GM21515 (cell line): ENCODE data around the gene SH3PXD2A.
"Not testable (repeated sequence)": the region's sequence is repeated elsewhere in the genome, so short reads cannot be mapped to it uniquely, and the experiment has no call there.

Source experiments
- ATAC-seq: cut with Tn5 transposase; IDR thresholded peaks from one replicate; pipeline ENCODE4 v1.9.1; 2021; ENCODE audit not compliant: unreplicated experiment

The SH3PXD2A gene

DNA sequence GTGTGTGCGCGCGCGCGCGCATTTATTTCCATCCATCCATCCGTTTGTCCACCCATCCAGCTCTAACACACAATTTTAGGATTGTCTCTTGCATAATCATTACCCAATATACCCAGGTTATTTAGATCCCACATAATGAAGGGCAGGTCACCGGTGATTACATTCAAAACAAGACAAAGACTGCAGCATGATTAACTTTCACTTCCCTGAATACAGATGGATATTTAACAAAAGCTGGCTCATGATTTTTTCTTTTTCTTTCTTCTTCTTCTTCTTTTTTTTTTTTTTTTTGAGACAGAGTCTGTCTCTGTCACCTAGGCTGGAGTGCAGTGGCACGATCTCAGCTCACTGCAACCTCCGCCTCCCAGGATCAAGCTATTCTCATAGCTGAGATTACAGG is 86.2 kb downstream of the SH3PXD2A start:
- ATAC-seq: no peak

DNA sequence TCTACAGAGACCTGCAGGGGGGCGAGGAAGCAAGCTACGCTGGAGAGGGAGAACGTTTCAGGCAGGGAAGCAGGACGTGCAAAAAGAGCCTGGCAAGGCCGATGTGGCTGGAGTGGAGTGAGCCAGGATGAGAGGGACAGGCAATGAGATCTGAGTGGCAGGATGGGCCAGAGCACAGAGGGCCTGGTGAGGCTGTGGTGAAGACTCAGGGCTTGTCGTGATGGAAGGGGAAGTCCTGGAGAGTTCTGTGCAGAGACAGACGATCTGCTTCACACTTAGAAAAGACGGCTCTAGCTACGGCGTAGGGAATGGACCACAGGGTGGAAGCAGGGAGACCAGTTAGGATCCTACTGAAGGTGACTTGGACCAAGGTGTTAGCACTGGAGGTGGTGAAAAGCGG is 87.0 kb downstream of the SH3PXD2A start:
- ATAC-seq: no peak

DNA sequence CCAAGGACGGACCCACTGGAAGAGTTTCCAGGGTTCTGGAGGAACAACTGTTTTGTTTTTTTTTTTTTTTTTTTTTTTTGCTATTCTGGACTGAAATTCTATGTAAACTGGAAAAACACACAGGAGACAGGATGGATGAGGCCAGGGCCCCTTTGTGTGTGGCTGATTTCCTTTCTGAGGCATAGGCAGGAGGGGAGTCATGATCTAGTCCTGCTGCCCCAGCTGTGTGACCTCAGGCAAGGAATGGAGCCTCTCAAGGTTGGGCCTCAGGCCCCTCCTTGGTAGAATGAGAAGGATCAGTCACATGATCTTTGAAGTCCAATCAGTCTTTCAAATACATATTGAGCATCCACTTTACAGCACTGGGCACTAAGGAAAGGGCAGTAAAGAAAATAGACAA is 87.6 kb downstream of the SH3PXD2A start:
- no peak for ATAC-seq

DNA sequence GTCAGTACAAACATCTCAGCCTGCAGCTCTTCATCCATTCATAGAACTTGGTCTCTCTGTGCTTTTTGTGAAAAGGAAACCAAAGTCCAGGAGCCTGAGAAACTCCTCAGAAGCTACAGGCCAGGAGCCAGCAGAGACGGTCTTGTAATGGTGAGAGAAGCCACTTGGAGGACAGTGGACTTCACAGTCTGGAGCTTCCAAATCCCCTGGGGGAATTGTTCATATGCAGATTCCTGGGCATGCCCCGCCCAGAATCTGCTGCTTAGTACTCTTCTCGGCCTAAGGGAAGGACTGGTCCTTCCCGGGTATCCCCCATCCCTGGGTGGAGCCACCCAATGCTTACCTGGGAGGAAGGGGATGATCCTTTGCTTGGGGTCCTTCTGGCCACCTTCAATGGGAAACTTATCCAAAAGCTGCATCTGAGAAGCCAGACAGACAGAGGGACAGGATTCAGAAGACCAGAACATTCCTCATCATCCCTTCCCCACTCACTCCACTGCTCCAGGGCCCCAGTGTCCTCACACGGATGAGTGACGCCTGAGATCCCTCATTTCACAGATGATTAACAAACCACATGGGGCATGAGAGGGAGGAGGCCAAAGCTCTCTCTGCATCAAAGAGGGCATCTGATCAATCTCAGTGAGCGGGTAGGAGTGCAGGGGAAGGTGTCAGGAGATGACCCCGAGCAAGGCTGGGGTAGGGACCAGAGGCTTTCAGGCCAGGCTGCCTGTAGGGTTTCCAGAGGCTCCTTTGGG is 88.4 kb downstream of the SH3PXD2A start:
- ATAC-seq: no peak

DNA sequence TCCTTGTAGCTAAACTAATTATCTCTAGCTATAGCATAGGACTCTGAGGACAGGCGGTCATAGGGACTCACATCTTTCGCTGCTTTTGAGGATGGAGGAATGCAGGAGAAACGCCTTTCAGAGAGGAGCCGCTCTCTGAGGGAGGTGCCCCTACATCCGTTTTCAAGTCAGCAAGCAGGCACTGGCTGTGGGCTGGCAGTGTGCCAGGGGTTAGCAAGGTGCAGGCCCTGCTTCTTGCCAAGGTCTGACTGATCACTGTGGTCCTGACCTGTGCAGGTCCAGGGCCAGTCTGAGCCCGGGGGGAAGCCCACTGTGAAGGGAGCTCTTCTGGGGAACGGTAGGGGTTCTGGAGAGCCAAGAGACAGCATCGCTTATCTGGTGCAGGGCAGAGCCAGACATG is 89.4 kb downstream of the SH3PXD2A start:
- no peak for ATAC-seq

DNA sequence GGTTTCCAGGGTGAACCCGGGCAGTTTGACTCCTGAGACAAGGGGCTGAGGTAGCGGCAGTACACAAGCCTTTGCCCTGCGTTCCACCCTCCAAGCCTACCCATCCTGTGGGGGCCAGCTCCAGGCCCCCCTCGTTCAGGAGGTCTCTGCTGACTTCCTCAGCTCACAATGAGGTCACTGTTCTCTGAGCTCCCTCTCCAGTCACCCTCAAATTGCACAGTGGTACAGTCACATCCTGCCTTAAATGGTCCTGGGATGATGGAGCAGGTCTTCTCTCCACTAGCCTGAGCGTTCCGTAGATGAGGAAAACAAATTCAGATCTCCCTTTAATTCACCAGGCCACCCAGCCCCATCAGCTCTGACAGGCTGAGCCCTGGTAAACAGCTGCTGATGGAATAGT is 90.2 kb downstream of the SH3PXD2A start:
- no peak for ATAC-seq

DNA sequence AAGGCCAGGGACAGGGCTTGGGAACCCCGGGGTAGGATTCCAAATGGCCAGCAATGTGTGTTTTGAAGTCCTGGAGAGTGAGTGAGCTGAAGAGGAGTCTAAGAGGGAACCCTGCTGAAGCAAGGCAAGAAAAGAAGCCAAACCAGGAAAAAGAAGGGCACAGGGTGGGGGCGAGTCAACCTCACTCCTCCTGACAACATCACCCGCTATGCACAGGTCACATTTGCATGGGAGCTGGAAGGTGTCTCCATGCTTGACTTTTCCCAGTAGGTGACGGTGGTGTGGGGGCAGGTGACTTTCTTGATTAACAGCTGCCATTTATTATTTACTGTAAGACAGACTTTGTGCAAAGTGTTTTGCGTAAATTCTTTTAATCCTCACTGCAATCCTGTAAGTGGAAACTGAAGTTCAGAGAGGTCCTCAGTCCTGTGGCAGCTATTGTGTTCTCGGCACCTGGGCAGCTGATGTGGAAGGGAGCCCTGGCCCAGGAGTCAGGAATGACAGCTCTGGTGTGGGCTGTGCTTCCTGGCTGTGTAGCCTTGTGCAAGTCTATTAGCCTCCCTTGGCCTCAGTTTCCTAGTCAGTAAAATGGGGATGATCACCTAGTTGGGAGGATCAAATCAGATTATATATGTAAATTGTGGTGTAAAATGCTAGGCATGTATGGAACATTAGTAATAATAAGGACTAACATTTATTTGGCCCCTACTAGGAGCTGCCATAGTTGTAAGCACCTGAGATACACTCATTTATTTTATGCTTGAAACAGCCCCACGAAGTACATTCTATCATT is 90.9 kb downstream of the SH3PXD2A start:
- no peak for ATAC-seq

DNA sequence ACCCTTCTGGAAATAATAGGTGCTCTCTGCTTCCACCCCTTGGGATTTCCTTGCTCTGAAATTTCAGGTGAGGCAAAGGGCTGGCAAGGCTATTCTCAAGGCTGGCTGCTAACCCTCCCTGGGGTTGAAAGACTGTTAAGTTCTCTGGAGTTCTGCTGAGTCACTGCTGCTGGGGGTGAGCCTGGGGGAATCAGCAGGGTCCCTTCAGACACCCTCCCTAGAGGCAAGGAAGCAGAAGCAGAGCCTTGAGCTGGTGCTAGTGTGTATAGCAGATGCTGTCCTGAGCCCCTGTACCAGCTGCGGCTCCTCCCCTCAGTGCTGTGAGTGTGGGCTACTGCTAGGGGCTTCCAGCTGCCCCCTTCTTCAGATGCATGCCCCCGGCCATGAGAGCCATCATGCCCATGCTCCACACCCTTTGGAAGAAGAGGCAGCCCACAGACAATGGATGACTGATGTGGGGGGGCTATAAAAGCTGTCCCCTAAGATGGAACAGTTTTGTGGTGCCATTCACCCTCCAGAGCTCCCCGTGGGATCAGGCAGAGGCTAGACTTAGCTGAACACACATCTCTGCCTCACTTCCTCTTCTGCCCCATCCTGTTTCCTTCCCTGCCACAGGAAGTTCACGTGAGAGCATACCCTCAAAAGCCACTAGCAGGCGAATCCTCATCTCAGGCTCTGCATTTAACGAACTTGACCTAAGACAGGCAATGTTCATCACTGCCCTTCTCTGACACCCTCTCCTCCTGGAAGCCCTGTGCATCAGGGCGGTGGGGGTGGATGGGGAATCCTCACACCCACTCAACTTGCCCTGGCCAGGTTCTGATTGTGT is 91.8 kb downstream of the SH3PXD2A start:
- ATAC-seq: no peak

DNA sequence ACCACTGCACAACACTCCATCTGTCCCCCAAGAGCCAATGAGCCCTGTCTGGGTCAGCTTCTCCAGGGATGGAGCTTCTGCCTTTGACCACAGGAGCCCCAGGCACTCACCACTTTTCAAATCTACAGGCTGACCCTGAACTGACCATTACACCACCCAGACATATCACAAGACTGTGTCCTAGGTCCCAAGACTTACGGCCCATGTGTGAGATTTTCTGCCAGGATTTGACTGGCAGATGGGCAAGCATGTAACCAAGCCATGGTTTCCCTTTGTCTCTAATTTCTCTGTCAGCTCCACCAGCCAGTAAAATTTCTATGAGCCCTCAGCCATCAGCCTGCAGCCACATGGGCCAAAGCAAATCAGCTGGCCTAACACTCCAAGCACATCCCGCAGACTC is 92.5 kb downstream of the SH3PXD2A start:
- no peak for ATAC-seq

DNA sequence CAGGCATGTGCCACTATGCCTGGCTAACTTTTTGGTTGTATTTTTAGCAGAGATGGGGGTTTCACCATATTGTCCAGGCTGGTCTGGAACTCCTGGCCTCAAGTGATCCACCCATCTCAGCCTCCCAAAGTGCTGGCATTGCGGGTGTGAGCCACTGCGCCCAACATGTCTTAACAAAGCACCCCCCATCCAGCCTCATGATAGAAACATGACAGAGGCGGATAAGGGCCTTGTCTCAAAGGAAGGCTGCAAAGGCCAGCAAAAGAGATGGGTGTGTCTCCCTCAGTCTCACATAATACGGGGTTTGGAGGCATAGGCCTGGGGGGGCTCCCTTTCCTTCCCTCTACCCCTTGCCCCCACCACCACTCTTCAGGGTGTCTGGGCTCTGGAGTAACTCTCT is 93.2 kb downstream of the SH3PXD2A start:
- ATAC-seq: no peak

DNA sequence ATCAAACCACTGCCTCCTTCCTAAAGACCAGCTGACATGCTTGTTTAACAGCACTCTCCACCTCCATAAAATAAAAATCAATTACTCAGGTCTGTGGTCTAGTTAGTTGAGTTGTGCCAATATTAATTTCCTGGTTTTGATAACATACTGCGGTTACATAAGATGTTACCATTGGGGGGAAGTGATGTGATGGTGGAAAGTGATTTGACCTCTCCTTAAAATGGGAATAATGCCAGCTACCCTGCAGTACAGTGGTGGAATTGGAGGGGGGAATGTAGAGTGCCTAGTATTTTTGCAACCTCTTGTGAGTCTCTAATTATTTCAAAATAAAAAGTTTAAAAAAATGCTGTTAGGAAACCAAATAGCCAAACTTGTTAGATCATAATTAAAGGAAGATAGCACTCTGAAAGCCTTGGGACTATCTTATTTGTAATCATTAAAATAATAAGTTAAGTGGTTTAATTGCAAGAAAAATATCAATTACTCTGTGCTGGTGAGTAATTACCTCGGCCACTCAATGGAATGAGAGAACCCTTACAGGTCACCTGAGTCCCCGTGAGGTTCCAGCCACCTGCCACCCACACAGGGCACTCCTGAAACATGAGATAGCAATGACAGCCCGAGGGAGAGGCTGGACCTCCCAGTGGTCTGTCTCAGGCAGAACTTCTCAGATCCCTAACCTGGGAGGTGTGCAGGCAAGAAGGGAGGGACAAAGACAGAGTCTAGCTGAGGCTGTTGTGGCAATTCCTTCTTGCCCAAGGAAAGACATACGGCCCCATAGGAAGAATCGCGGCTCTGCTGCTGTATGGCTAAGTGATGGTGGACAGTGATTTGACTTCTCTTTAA is 94.1 kb downstream of the SH3PXD2A start:
- ATAC-seq: no peak

DNA sequence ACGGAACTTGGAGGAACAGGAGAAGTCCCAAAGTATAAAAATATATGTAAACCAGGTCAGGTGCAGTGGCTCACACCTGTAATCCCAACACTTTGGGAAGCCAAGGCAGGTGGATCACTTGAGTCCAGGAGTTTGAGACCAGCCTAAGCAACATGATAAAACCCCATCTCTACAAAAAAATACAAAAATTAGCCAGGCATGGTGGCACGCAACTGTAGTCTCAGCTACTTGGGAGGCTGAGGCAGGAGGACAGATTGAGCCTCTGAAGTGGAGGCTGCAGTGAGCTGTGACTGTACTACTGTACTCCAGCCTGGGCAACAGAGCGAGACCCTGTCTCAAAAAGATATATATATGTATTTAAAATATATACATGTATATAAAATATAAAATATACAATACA is 95.1 kb downstream of the SH3PXD2A start:
- ATAC-seq: not testable (repeated sequence)

DNA sequence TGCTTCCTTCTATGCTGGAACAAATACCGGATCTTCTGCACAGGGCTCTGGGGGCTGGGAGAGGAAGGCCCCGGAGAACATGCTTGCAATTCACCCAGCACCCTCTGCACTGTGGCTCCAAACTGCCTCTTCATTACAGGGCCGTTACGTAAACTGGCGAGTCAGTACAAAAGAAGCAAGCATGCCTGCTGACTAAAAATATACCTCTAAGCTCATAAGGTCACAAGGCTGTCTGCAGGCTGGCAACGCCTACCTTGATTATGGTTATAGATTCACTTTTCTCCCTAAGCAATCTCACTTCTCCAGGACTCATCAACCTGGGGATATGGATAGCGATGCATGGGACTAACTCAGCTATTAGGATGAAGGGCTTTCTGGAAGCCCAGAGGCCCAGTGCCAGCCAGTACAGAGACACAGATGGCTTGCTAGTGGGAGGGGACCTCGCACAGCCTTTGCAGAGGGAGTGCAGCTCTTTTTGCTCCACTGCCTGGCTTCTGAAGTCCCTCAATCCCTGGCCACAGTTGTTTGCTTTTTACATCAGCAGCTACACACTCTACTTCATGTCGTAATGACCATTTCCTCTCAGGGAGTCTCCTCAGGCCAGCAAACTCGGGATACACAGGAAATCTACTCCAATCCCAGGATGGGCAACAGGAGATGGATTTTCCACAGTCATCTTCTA is 96.1 kb downstream of the SH3PXD2A start:
- ATAC-seq: no peak

DNA sequence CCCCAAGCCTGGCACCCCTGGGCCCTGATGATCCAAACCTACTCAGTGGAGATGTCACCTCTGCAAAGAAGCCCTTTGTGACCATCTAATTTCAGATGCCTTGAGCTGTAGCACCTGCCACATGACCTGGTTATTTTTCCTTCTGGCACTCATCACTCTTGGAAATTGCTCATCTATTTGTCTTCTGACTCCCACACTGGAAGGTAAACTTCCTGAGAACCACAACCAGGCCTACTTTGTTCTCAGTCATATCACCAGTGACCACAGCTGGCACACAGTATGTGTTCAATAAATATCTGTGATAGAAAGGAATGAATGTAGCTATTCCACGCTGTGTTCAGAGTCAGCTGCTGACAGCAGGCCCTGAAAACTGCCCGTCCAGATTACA is 97.1 kb downstream of the SH3PXD2A start:
- no peak for ATAC-seq

DNA sequence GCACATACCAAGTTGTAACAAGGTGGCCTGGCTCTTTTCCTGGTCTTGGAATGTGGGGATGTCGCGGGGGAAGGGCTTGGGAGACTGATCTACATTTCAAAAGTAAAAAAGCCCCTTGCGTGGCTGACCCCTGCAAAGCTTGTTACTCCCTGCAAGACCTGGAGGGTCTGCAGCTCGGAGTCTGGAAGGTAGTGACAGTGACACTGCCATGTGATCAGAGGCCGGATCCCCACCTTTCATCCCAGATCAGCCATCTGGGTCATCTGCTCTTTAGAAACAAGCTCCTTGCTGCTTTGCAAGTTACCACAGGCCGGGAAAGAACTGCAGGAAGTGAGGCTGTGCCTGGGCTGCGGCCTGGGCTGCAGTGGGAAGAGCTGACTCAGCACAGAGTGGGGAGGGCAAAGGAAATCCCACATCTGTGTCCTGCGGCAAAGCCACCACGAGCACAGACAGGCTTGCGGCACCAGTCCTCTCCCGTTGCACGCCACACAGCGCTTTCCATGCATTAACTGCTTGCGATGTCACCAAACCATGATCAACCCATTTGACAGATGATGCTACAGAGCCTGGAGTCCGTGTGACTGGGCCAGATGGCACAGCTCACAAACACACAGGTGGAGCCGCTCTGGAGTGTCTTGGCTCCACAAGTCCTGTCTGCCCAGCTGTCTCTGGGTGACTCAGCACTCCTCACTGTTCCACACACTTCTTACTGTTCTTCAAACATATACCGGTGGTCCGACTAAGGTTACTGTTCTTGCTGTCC is 97.7 kb downstream of the SH3PXD2A start:
- ATAC-seq: no peak

DNA sequence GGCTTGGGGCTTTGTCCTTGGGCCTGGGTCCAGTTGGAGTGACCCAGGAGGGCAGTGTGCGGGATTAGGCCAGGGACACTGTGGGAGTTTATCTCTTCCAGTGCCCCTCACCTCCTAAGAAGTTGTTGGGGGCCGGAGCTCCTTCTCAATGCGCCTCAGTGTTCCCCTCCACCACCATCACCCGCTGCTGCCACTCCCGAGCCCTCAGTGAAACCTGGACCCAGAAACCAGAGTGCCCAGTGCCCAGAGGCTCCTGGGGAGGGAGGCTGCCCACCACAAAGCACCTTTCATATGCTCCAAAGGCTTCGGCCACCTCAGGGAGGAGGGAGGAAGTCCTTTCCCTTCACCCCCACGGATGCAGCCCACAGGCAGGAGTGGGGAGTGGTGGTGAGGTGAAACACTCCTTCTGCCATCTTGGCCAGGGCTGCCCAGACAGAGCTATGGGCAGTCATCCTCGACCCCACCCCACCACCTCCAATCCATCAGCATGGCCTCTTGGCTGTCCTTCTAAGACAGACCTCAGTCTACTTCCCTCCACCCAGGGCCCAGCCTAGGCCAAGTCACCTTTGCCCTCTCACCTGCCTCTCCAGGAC is 99.0 kb downstream of the SH3PXD2A start:
- ATAC-seq: no peak

DNA sequence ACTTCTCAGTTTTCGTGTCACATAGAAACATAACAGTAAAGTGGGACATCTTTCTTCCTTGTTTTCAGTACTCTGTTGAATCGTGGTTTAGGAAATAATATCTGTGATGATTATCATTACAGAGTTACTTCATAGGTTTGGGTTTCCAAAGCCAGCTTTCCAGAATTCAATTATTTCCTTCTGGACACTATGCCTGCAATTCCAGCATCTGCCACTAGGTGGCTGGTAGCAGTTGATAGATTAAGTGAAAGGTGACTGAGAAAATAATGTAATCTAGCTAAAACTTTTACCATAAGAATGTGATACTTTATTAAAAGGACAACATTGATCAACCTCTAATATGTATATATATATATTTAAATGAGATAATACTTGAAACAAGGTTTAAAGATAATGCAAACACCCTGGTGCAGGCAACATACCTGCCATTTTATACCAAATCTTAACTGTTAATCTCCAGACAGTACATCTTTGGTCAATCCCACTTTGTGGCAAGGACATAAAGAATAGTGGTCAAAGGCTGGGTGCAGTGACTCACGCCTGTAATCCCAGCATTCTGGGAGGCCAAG is 102.6 kb downstream of the SH3PXD2A start:
- ATAC-seq: no peak

DNA sequence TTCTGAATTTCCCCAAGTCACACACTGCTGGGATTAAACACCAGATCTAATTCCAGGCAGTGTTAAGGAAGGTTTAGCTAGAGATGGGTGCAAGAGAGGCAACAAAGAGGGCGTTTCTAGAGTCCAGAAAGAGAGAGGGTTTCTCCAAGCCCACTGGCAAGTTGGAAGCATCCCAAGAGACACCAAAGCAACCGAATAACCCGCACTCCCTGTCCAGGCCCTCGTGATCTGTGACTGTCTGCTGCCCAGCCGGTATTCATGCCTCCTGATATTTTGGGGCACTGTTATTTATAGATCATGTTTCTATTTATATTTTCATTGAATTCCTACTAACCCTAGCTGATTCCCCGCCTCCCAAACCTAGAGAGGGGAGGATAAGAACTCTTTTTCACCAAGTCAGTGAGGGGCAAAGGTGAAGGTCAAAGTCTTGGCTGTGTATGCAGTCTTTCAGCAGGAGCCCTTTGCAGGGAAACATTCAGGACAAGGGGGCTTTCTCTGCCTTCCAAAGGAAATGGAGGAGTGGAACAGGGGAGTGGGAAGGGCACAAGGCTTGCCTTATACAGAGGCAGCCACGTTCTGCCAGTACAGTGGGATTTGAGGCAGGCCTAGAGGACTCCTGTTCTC is 103.6 kb downstream of the SH3PXD2A start:
- ATAC-seq: no peak
